ENCODE data around the gene DGKQ. TPM values are rescaled to one million over a fixed set of nuclear protein-coding genes. Genes with fewer than 3 reads are reported as not detected.

Gene DGKQ
- total RNA-seq, 2 donors from 2014 or later: 7.8 to 7.9 TPM

- H3K9me3 Mint-ChIP-seq: no peaks in the 10 kb centered on the region
- ATAC-seq (no peak), DNase-seq (ENCODE audit: low spot score in 2 of 2) (no peak)
- H3K36me3 Mint-ChIP-seq: no peaks in the 10 kb centered on the region
- no peak overlapping the region for H3K27ac Mint-ChIP-seq
These were observed 1.5 kb downstream of the DGKQ start for GRCh38 chr4:971666-972500.

GRCh38 chr4:970854-971520 is 2.4 kb downstream of the DGKQ start:
- Mint-ChIP-seq H3K9me3 (no peaks in the 10 kb centered on the region), H3K27ac (peak overlapping the region in 1 of 2 donors; percentile 29), H3K36me3 (no peaks in the 10 kb centered on the region)
- no peak for DNase-seq (ENCODE audit: low spot score in 2 of 2)
- ATAC-seq: no peak

- H3K27ac Mint-ChIP-seq: no peak overlapping the region
- ATAC-seq: no peak
These were observed 3.2 kb downstream of the DGKQ start for GRCh38 chr4:970046-970745.

GRCh38 chr4:968621-969394 is 4.6 kb downstream of the DGKQ start:
- DNase-seq (ENCODE audit: low spot score in 2 of 2): no peak
- Mint-ChIP-seq H3K9me3 (no peaks in the 10 kb centered on the region), H3K36me3 (no peaks in the 10 kb centered on the region), H3K27ac (no peak overlapping the region)
- no peak for ATAC-seq

More at GRCh38 chr4:970046-970745, 3.2 kb downstream of the DGKQ start:
- Mint-ChIP-seq H3K36me3 (no peaks in the 10 kb centered on the region), H3K9me3 (no peaks in the 10 kb centered on the region)
- no peak for DNase-seq (ENCODE audit: low spot score in 2 of 2)

- H3K36me3 Mint-ChIP-seq: no peaks in the 10 kb centered on the region
- ATAC-seq (no peak), DNase-seq (ENCODE audit: low spot score in 2 of 2) (no peak)
- H3K9me3 Mint-ChIP-seq: no peaks in the 10 kb centered on the region
- H3K27ac Mint-ChIP-seq: no peak overlapping the region
These were observed 5.1 kb downstream of the DGKQ start for GRCh38 chr4:968221-968620.

GRCh38 chr4:967113-968104 is 6.0 kb downstream of the DGKQ start:
- ATAC-seq (no peak), DNase-seq (ENCODE audit: low spot score in 2 of 2) (no peak)
- Mint-ChIP-seq H3K36me3 (no peaks in the 10 kb centered on the region), H3K9me3 (no peaks in the 10 kb centered on the region), H3K27ac (no peak overlapping the region)

- no peaks in the 10 kb centered on the region for H3K9me3 Mint-ChIP-seq
- H3K36me3 Mint-ChIP-seq: no peaks in the 10 kb centered on the region
These were observed 6.9 kb downstream of the DGKQ start for GRCh38 chr4:966266-967112.

GRCh38 chr4:965766-966134 is 7.6 kb downstream of the DGKQ start:
- H3K9me3 Mint-ChIP-seq: no peaks in the 10 kb centered on the region
- no peak for ATAC-seq
- H3K36me3 Mint-ChIP-seq: no peaks in the 10 kb centered on the region
- DNase-seq (ENCODE audit: low spot score in 2 of 2): no peak
- H3K27ac Mint-ChIP-seq: no peak overlapping the region

More at GRCh38 chr4:966266-967112, 6.9 kb downstream of the DGKQ start:
- DNase-seq (ENCODE audit: low spot score in 2 of 2) (no peak), ATAC-seq (no peak)
- no peak overlapping the region for H3K27ac Mint-ChIP-seq

GRCh38 chr4:965048-965765 is 8.2 kb downstream of the DGKQ start:
- Mint-ChIP-seq H3K27ac (no peak overlapping the region), H3K9me3 (no peaks in the 10 kb centered on the region), H3K36me3 (no peaks in the 10 kb centered on the region)
- no peak for DNase-seq (ENCODE audit: low spot score in 2 of 2)
- ATAC-seq: peak in 1 of 2 donors; percentile 72

- H3K9me3 Mint-ChIP-seq: no peaks in the 10 kb centered on the region
- no peaks in the 10 kb centered on the region for H3K36me3 Mint-ChIP-seq
- DNase-seq (ENCODE audit: low spot score in 2 of 2): no peak
- no peak for ATAC-seq
- H3K27ac Mint-ChIP-seq: no peak overlapping the region
These were observed 8.9 kb downstream of the DGKQ start for GRCh38 chr4:964346-965025.

GRCh38 chr4:963276-964225 is 9.8 kb downstream of the DGKQ start:
- DNase-seq (ENCODE audit: low spot score in 2 of 2) (no peak), ATAC-seq (no peak)
- H3K9me3 Mint-ChIP-seq: no peaks in the 10 kb centered on the region
- no peak overlapping the region for H3K27ac Mint-ChIP-seq
- no peaks in the 10 kb centered on the region for H3K36me3 Mint-ChIP-seq

GRCh38 chr4:962231-963208 is 10.8 kb downstream of the DGKQ start:
- ATAC-seq (no peak), DNase-seq (ENCODE audit: low spot score in 2 of 2) (no peak)
- no peak overlapping the region for H3K27ac Mint-ChIP-seq
- H3K36me3 Mint-ChIP-seq: no peaks in the 10 kb centered on the region
- no peaks in the 10 kb centered on the region for H3K9me3 Mint-ChIP-seq
